IPS-15b (cell line): ENCODE results near the gene UGT1A5.

Source experiments
- H3K27me3 ChIP-seq: one replicate; pipeline ENCODE4 v1.6.1; 2013; ENCODE audit warnings: low read length; ENCODE audit not compliant: control insufficient read depth, insufficient read depth
- H3K36me3 ChIP-seq: one replicate; pipeline ENCODE4 v1.6.1; 2013; ENCODE audit warnings: low read length; ENCODE audit not compliant: control insufficient read depth, insufficient read depth
- H3K4me1 ChIP-seq: one replicate; pipeline ENCODE4 v1.6.1; 2013; ENCODE audit warnings: mild to moderate bottlenecking, low read length; ENCODE audit not compliant: control insufficient read depth, insufficient read depth
- H3K4me3 ChIP-seq: one replicate; pipeline ENCODE4 v1.5.1; 2013; ENCODE audit warnings: low read depth, low read length
- H3K9ac ChIP-seq: one replicate; pipeline ENCODE4 v1.6.1; 2013; ENCODE audit warnings: low read depth, mild to moderate bottlenecking, low read length
- H3K9me3 ChIP-seq: one replicate; pipeline ENCODE4 v1.6.1; 2013; ENCODE audit warnings: mild to moderate bottlenecking, low read length; ENCODE audit not compliant: control insufficient read depth, insufficient read depth

UGT1A5 gene

GRCh38 chr2:233681521-233682099 is 31.1 kb upstream of the UGT1A5 start, which contains the start of gene UGT1A7:
Gene UGT1A7 (plus strand): TSS chr2:233681901. CDS start chr2:233681938, 37 bp downstream.
- no peak within 1 kb of the TSS for H3K4me3 ChIP-seq
- no peak within 1 kb of the TSS for H3K9ac ChIP-seq
- H3K4me1 ChIP-seq, result no peaks in the 10 kb centered on the region
- H3K27me3 ChIP-seq, result no peaks in the 10 kb centered on the region
- no peaks in the 10 kb centered on the region for H3K9me3 ChIP-seq
- H3K36me3 ChIP-seq, result no peaks in the 10 kb centered on the region

- Histone ChIP-seq H3K4me1 (no peaks in the 10 kb centered on the region), H3K27me3 (no peaks in the 10 kb centered on the region), H3K36me3 (no peaks in the 10 kb centered on the region), H3K9ac (no peak overlapping the region), H3K4me3 (no peak overlapping the region), H3K9me3 (no peaks in the 10 kb centered on the region)
Measured at GRCh38 chr2:233684640-233685039, 28.1 kb upstream of the UGT1A5 start.

GRCh38 chr2:233686928-233687327 is 25.8 kb upstream of the UGT1A5 start:
- Histone ChIP-seq H3K9me3 (no peaks in the 10 kb centered on the region), H3K27me3 (no peaks in the 10 kb centered on the region), H3K4me1 (peaks cover 4% of the 10 kb centered on the region), H3K4me3 (no peak overlapping the region), H3K36me3 (no peaks in the 10 kb centered on the region), H3K9ac (no peak overlapping the region)

- Histone ChIP-seq H3K27me3 (no peaks in the 10 kb centered on the region), H3K9me3 (no peaks in the 10 kb centered on the region), H3K4me3 (no peak overlapping the region), H3K36me3 (no peaks in the 10 kb centered on the region), H3K4me1 (peaks cover 7% of the 10 kb centered on the region), H3K9ac (no peak overlapping the region)
Measured at GRCh38 chr2:233688341-233688740, 24.4 kb upstream of the UGT1A5 start.

- Histone ChIP-seq H3K27me3 (no peaks in the 10 kb centered on the region), H3K36me3 (no peaks in the 10 kb centered on the region), H3K4me1 (peaks cover 7% of the 10 kb centered on the region), H3K9me3 (no peaks in the 10 kb centered on the region), H3K4me3 (no peak overlapping the region), H3K9ac (no peak overlapping the region)
Measured at GRCh38 chr2:233689031-233689430, 23.7 kb upstream of the UGT1A5 start.

- H3K9ac ChIP-seq, result no peak overlapping the region
Measured at GRCh38 chr2:233689501-233689900, 23.2 kb upstream of the UGT1A5 start.

GRCh38 chr2:233690444-233690843 is 22.3 kb upstream of the UGT1A5 start:
- no peaks in the 10 kb centered on the region for H3K9me3 ChIP-seq

More at GRCh38 chr2:233689501-233689900, 23.2 kb upstream of the UGT1A5 start:
- Histone ChIP-seq H3K4me1 (peaks cover 7% of the 10 kb centered on the region), H3K27me3 (no peaks in the 10 kb centered on the region), H3K36me3 (no peaks in the 10 kb centered on the region), H3K9me3 (no peaks in the 10 kb centered on the region), H3K4me3 (no peak overlapping the region)

GRCh38 chr2:233691443-233692433 is 21.0 kb upstream of the UGT1A5 start:
- H3K4me1 ChIP-seq, result peaks cover 7% of the 10 kb centered on the region
- no peaks in the 10 kb centered on the region for H3K9me3 ChIP-seq
- H3K4me3 ChIP-seq, result no peak overlapping the region
- H3K36me3 ChIP-seq, result no peaks in the 10 kb centered on the region
- no peak overlapping the region for H3K9ac ChIP-seq
- H3K27me3 ChIP-seq, result no peaks in the 10 kb centered on the region

More at GRCh38 chr2:233690444-233690843, 22.3 kb upstream of the UGT1A5 start:
- H3K36me3 ChIP-seq, result no peaks in the 10 kb centered on the region
- H3K27me3 ChIP-seq, result no peaks in the 10 kb centered on the region
- peaks cover 7% of the 10 kb centered on the region for H3K4me1 ChIP-seq
- H3K4me3 ChIP-seq, result no peak overlapping the region
- H3K9ac ChIP-seq, result no peak overlapping the region

GRCh38 chr2:233692648-233693047 is 20.1 kb upstream of the UGT1A5 start, which contains the start of gene UGT1A6:
Gene UGT1A6 (plus strand): TSS chr2:233692890. CDS start chr2:233693005, 115 bp downstream.
- H3K9ac ChIP-seq, result no peak within 1 kb of the TSS
- H3K4me3 ChIP-seq, result no peak within 1 kb of the TSS
- H3K9me3 ChIP-seq, result no peaks in the 10 kb centered on the region
- H3K4me1 ChIP-seq, result peaks cover 7% of the 10 kb centered on the region
- no peaks in the 10 kb centered on the region for H3K36me3 ChIP-seq
- H3K27me3 ChIP-seq, result no peaks in the 10 kb centered on the region

- Histone ChIP-seq H3K4me1 (peaks cover 7% of the 10 kb centered on the region), H3K36me3 (no peaks in the 10 kb centered on the region), H3K27me3 (no peaks in the 10 kb centered on the region), H3K4me3 (no peak overlapping the region), H3K9ac (no peak overlapping the region), H3K9me3 (no peaks in the 10 kb centered on the region)
Measured at GRCh38 chr2:233693963-233694362, 18.7 kb upstream of the UGT1A5 start.

GRCh38 chr2:233698740-233699139 is 14.0 kb upstream of the UGT1A5 start:
- Histone ChIP-seq H3K9ac (no peak overlapping the region), H3K36me3 (no peaks in the 10 kb centered on the region), H3K4me1 (peaks cover 5% of the 10 kb centered on the region), H3K27me3 (no peaks in the 10 kb centered on the region), H3K4me3 (no peak overlapping the region), H3K9me3 (no peaks in the 10 kb centered on the region)
